GM10847 (cell line): ENCODE measurements around the gene RTN4.

Source experiments
- POLR2A ChIP-seq: IDR thresholded peaks from 2 replicates; pipeline ENCODE4 v1.6.1; 2011; ENCODE audit not compliant: insufficient read length; ENCODE audit errors: extremely low read depth

The RTN4 gene

GRCh38 chr2:55026202-55026601 is 24.0 kb downstream of the RTN4 start:
- TF ChIP-seq POLR2A = no peak

DNA sequence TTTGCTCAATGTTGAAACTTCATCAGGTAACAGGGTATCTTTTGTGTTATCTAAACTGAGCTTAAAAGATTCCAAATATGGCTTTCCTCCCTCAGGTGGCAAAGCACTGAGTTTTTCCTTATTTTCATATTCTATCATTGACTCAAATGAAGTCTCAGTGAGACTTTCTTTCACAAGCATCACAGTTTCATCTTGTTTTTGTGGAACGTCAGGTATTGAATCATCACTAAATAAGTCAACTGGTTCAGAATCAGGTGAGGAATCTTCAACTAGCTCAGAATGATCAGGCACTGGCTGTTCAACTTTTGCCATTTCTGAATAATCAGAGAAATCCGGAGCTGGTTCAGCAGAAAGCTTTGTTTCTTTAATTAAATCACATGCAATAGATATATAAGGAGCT is 24.6 kb downstream of the RTN4 start:
- no peak for TF ChIP-seq POLR2A

GRCh38 chr2:55025082-55025481 is 25.2 kb downstream of the RTN4 start:
- TF ChIP-seq POLR2A = no peak

GRCh38 chr2:55022476-55022875 is 27.8 kb downstream of the RTN4 start:
- TF ChIP-seq POLR2A = no peak

- TF ChIP-seq POLR2A = no peak
Observed at GRCh38 chr2:55019526-55020258, 30.6 kb downstream of the RTN4 start.

GRCh38 chr2:55018619-55019018 is 31.6 kb downstream of the RTN4 start:
- TF ChIP-seq POLR2A = no peak

DNA sequence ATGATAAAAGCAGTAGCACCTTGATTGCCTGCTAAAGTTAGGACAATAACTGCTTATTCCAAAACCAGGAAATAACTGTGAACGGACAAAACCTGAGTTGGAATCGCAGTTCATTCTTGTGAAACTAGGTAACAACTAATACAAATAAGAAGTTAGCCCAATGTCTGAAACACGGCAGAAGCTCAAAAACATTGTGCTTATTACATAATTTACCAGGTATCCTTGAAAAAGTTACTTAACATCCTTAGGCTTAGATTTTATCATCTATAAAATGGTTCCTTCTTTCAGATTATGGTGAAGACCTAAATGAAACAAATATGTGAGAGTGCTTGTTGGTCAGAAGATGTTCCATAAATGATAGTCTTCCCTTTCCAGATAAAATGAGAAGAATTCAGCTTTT is 32.4 kb downstream of the RTN4 start:
- TF ChIP-seq POLR2A = no peak

DNA sequence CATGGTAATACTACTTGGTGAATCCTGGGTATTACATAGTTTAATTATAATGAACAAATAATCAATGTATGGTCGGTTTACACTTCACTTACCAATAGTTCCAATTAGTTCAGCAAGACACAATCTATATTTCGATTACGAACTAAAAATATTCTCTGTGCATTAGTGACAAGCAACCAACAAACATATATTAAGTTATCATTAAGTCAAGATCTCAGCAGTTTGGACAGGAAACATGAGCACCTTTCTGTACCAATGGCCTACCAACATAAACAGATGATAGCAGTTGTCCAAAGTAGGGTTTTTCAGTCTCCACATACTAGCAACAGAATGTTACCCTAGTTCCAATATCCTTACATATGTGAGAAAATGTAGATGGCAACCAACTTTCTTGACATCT is 32.8 kb downstream of the RTN4 start:
- no peak for TF ChIP-seq POLR2A

DNA sequence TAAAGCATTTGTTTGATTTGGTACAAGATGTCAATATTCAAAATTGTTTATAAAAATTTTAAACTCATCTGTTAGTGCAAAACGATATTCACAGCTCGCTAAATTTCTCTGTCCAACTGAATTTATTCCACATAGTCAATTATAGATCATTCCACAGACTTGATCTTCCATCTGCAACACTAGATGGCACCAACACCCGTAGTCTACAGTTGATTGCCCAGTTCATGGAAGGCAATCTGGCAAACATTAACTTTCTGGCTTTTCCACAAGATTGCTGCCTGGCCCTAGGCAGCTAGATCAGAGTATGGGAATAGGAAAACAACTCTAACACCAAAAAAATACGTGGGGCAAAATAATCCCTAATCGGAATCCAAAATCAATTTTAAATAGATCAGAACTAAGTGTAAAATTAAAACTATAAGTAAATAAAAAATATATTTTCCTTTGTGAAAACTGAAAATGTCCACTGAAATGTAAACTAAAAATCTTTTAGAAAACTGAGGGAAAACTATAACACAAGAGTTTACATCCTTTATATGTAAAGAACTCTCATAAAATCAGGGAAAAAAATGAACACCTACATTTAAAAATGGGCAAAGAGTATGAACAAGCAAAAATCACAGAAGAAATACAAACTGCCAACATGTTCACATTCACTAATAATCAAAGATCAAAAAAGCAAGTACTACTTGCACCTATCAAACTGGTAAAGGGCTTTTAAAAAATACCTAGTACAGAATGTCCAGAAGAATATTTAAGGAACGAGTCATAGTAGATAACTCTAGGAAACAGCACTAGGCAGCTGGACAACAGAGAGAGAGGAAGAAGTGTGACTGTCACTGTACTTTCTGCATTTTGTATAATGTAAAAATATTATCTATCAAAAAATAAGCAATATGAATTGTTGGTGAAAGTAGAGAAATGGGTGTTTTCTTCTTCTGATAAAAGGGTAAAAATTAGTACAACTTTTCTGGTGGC is 35.0 kb downstream of the RTN4 start:
- no peak for TF ChIP-seq POLR2A

DNA sequence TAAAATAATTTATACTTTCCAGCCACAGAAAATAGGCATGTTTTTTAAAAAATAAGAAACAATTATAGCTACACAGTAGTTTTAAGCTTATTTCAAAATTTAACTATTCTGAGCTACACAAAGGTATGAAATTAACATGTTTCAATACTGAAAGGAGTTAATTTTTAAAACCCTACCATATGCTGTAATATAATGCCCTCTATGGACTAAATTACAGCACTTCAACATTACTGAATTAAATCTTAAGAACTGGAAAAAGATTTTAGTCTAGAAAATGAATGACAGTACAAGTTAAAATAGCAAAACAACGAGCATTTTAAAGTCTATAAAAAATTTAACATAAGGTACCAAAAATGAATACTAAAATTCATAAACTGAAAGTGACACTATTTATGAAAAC is 36.3 kb downstream of the RTN4 start:
- no peak for TF ChIP-seq POLR2A

DNA sequence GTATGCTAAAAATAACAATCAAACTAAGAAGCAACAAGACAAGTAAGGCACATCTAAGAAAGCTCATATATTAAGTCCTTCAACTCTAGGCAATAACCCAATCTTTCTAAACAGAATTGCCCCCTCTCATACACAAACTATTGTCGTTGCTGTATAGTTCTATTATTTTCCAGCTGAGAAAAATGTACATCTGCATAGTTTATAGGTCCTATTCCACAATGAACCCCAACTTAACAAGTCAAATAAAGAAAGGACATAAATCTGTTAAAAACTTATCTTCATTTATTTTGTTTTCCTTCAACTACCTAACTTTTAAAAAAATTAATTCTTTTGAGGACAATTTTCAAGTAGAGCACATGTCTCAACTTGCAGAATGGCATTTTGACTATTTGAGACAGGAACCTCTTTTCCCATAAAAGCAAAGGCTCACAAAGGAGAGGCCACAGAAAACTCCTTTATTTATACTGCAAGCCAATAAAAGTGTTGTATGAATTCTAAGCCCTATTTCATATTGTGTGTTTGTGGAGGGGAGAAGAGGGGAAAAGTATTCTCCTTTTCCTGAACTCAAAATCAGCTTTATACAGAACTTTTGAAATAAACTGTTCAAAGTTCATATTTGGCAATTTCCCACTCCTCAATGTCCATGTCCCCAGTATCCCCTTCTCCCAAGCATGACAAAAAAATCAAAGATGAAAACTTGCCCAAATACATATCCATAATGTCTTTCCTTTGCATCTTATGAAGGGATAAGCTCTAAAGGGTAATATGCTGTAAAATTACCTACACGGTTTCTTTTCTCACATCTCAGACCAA is 37.4 kb downstream of the RTN4 start:
- no peak for TF ChIP-seq POLR2A

DNA sequence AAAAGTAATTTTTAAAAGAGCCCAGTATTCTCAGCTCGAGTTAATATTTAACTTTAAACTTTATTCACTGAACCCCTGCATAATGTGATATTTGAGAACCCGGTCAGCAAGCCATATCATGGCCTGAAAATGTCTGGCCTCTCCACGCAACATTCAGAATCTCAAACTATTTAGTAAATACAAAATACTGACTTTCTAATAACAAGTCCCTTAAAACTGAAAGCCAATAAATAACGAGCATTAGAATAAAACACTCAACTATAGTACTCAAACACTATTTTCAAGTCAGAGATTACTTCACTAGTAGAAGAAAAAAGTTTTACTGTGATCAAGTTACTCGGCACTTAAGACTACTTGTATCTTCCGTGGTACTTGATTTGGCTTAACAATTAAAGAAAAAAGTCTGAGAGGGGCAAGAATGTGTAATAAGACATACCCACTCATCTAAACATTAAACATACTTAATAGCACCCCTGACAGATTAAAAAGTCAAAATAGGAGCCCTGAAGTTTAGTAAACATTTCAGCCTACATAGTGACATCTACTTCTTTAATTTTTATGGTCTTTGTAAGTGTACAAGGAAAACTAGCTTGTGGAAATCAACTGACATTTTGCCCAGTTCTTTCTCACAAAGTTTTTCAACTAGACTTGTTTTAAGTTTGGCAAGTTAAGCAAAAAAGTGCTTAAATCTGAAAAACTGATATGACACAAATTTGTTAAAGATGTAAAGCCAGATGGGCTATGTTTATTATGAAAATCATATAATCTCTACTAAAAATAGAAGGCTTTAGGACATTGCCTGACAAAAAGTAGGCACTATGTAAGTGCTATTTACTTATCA is 38.2 kb downstream of the RTN4 start:
- TF ChIP-seq POLR2A = no peak

DNA sequence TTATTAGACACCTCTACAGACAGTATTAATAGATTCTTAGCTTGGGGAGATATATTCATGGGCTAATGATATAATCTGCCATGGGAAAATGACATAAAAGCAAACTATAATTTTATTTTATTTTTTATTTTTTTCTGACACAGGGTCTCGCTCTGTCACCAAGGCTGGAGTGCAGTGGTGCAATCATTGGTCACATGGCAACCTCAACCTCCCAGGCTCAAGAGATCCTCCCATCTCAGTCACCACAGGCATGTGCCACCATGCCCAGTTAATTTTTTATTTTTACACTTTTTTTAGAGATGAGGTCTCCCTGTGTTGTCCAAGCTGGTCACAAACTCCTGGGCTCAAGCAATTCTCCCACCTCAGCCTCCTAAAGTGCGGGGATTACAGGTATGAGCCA is 39.3 kb downstream of the RTN4 start:
- TF ChIP-seq POLR2A = no peak

GRCh38 chr2:55010149-55010591 is 40.1 kb downstream of the RTN4 start:
- no peak for TF ChIP-seq POLR2A
